ENCODE data around the gene DCAF10. TPM values are rescaled to one million over a fixed set of nuclear protein-coding genes. Genes with fewer than 3 reads are reported as not detected.
"Not testable (repeated sequence)": the region's sequence is repeated elsewhere in the genome, so short reads cannot be mapped to it uniquely, and the experiment has no call there.

Gene DCAF10, protein sequence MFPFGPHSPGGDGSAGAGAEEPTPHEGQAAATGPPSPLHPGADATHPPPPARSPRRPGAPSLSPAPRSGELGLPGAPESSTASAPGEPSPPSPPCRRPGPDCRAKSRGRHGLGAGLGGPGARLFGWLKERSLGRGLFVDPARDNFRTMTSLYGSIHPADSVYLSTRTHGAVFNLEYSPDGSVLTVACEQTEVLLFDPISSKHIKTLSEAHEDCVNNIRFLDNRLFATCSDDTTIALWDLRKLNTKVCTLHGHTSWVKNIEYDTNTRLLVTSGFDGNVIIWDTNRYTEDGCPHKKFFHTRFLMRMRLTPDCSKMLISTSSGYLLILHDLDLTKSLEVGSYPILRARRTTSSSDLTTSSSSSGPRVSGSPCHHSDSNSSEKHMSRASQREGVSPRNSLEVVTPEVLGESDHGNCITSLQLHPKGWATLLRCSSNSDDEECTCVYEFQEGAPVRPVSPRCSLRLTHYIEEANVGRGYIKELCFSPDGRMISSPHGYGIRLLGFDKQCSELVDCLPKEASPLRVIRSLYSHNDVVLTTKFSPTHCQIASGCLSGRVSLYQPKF
- total RNA-seq = 39.0 TPM
- polyA plus RNA-seq = 15.0 TPM

DNA sequence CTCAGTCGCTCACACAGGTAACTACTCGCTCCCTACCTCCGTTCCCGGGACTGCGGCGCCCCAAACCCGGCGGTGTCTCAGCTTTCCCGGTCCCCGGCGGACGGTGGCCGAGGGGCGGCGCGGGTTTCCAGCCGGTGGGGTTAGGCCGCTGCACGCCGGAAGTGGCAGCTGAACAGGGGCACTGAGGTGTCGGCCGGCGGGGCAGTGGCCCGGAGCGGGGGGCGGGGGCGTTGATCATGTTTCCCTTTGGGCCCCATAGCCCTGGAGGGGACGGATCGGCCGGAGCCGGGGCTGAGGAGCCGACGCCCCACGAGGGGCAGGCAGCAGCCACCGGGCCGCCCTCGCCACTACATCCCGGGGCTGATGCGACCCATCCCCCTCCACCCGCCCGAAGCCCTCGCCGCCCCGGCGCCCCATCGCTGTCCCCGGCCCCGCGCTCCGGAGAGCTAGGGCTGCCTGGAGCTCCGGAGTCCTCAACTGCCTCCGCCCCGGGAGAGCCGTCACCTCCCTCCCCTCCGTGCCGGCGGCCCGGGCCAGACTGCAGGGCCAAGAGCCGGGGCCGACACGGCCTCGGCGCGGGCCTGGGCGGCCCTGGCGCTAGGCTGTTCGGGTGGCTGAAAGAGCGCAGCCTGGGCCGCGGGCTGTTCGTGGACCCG lies at the start of gene DCAF10:
Gene DCAF10, plus strand, starts transcription at position 167 of the 656 bp plus-strand sequence. Its CDS starts 70 bp downstream, at position 237.
- Histone ChIP-seq H3K36me3 (ENCODE audit: insufficient read depth) (no peaks in the 10 kb centered on the region), H3K4me1 (ENCODE audit: insufficient read depth) (no peaks in the 10 kb centered on the region), H3K4me3 (ENCODE audit: low read depth, low read length) (peak within 1 kb of the TSS; percentile 79), H3K27ac (ENCODE audit: low read depth) (peak within 1 kb of the TSS; percentile 69)
- WGBS = under 1% methylated on average over 72 of the region's 72 CpGs
- DNase-seq (ENCODE audit: extremely low spot score) = peak; percentile 15

DNA sequence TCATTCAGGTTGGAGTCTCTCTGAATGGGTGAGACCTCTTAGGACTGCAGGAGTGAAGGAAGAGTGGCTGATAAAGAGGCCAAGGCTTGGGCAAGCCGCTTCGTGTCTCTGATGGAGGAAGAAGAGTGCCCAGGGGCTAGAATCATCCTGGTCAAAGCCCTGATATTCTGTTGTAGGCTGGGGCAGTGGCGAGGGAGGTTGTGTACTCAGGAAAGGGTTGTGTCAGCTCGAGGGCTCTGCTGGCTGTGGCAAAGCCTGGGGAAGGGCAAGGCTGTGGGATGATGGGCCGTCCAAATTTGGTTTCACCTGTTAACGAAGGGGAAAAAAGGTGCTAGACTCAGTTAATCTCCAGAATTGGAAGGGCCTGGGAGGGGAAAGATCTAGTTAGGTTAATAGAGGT lies 49.4 kb upstream of the DCAF10 start:
- no peaks in the 10 kb centered on the region for H3K4me1 ChIP-seq (ENCODE audit: insufficient read depth)
- no peak for DNase-seq (ENCODE audit: extremely low spot score)
- no peak overlapping the region for H3K4me3 ChIP-seq (ENCODE audit: low read depth, low read length)
- no peak overlapping the region for H3K27ac ChIP-seq (ENCODE audit: low read depth)
- WGBS = 78% methylated on average over 6 of the region's 6 CpGs
- H3K36me3 ChIP-seq (ENCODE audit: insufficient read depth) = no peaks in the 10 kb centered on the region

DNA sequence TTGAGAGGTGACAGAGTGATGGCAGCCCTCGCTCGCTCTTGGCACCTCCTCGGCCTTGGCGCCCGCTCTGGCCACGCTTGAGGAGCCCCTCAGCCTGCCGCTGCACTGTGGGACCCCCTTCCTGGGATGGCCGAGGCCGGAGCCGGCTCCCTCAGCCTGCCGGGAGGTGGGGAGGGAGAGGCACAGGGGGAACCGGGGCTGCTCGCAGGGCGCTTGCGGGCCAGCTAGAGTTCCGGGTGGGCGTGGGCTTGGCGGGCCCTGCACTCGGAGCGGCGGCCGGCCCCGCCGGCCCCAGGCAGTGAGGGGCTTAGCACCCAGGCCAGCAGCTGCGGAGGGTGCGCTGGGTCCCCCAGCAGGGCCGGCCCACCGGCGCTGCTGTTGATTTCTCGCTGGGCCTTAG lies 48.9 kb upstream of the DCAF10 start:
- H3K4me1 ChIP-seq (ENCODE audit: insufficient read depth); DNase-seq (ENCODE audit: extremely low spot score); H3K36me3 ChIP-seq (ENCODE audit: insufficient read depth); H3K4me3 ChIP-seq (ENCODE audit: low read depth, low read length); H3K27ac ChIP-seq (ENCODE audit: low read depth): not testable (repeated sequence)
- 93% methylated on average over 30 of the region's 30 CpGs for WGBS

DNA sequence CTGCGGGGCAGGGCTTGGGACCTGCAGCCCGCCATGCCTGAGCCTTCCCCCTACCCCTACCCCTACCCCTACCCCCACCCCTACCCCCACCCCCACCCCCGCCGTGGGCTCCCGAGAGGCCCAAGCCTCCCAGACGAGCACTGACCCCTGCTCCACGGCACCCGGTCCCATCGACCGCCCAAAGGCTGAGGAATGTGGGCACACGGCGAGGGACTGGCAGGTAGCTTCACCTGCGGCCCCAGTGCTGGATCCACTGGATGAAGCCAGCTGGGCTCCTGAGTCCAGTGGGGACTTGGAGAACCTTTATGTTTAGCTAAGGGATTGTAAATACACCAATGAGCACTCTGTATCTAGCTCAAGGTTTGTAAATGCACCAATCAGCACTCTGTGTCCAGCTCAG lies 48.5 kb upstream of the DCAF10 start:
- DNase-seq (ENCODE audit: extremely low spot score); H3K36me3 ChIP-seq (ENCODE audit: insufficient read depth); H3K27ac ChIP-seq (ENCODE audit: low read depth); H3K4me1 ChIP-seq (ENCODE audit: insufficient read depth); H3K4me3 ChIP-seq (ENCODE audit: low read depth, low read length): not testable (repeated sequence)
- 96% methylated on average over 13 of the region's 13 CpGs for WGBS

DNA sequence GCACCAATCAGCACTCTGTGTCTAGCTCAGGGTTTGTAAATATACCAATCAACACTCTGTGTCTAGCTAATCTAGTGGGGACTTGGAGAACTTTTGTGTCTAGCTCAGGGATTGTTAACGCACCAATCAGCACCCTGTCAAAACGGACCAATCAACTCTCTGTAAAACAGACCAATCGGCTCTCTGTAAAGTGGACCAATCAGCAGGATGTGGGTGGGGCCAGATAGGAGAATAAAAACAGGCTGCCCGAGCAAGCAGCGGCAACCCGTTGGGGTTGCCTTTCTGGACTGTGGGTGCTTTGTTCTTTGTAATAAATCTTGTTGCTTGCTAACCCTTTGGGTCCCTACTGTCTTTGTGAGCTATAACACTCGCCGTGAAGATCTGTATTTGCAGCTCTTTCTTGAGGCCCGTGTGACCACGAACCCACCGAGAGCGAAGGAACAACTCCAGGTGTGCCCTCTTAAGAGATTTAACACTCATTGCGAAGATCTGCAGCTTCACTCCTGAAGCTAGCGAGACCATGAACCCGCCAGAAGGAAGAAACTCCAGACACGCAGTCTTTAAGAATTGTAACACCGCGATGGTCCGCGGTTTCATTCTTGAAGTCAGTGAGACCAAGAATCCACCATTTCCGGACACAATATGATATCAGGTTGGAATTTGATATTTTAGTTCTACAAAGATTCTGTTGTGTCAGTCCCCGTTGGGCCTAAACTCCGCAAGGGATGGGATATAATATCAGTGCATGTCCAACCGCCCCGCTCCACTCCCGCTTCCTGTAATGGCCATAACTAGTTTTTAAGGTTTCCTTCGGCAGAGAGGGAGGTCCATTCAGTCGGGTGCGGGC lies 47.7 kb upstream of the DCAF10 start:
- WGBS = 91% methylated on average over 29 of the region's 29 CpGs
- H3K36me3 ChIP-seq (ENCODE audit: insufficient read depth) = no peaks in the 10 kb centered on the region
- DNase-seq (ENCODE audit: extremely low spot score) = no peak
- no peaks in the 10 kb centered on the region for H3K4me1 ChIP-seq (ENCODE audit: insufficient read depth)
- peak overlapping the region; percentile 76 for H3K4me3 ChIP-seq (ENCODE audit: low read depth, low read length)
- no peak overlapping the region for H3K27ac ChIP-seq (ENCODE audit: low read depth)

DNA sequence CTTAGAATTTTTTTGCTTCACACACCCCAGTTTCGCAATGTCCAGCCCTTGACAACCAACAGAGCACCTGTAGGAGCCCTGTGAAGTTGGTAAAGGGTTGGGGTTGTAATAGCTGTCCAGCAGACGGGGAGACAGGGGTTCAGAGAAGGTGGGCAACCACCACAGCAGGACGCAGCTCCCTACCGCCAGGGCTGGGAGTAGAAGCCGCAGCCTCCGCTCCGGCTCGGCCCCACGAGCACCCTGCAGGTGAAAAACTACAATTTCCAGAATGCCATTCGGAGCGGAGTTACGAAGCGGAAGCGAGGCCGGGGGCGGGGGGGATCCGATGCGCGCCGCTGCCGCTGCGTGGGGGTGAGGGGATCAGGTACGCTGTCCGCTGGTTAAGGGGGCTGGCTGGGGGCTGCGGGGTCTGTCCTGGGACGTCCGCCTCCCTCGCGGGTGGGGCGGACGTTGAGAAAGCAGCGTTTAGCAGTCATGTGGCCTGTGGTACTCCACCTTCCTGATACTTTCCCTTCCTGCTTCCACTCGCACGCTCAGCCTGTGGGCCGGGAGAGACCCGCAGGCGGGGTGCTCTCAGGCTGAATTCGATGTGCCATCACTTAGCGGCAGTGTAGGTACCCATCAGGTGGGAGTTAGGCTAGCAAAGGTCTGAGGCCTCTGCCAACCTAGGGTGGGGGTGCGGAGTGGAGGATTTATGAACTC lies 47.0 kb upstream of the DCAF10 start, which contains the start of gene TRMT10B:
Gene TRMT10B, plus strand, starts transcription at position 317 of the 702 bp plus-strand sequence. CDS start 8,127 bp downstream, outside the sequence.
- peak; percentile 57 for DNase-seq (ENCODE audit: extremely low spot score)
- Histone ChIP-seq H3K36me3 (ENCODE audit: insufficient read depth) (no peaks in the 10 kb centered on the region), H3K27ac (ENCODE audit: low read depth) (peak within 1 kb of the TSS; percentile 78), H3K4me3 (ENCODE audit: low read depth, low read length) (peak within 1 kb of the TSS; percentile 76), H3K4me1 (ENCODE audit: insufficient read depth) (no peaks in the 10 kb centered on the region)
- WGBS = 3% methylated on average over 40 of the region's 40 CpGs

DNA sequence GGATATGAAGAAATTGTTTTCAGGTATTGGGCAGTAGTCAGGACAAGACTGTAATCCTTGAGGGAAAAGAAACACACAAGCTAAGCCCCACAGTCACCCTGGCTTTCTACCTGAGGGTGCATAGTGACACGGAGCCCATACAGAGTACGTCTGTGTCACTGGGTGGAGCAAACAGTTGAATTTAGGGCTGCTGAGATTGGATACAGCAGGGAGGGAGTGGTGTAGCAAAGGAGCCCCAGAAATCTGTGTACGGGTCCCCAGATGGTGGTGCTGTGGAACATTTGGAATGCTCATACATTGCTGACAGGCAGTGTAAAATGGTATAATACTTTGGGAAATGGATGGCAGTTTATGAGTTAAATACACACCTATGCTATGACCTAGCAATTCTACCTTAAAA lies 41.9 kb upstream of the DCAF10 start:
- Histone ChIP-seq H3K4me1 (ENCODE audit: insufficient read depth) (no peaks in the 10 kb centered on the region), H3K4me3 (ENCODE audit: low read depth, low read length) (no peak overlapping the region), H3K36me3 (ENCODE audit: insufficient read depth) (no peaks in the 10 kb centered on the region), H3K27ac (ENCODE audit: low read depth) (no peak overlapping the region)
- 79% methylated on average over 3 of the region's 3 CpGs for WGBS
- no peak for DNase-seq (ENCODE audit: extremely low spot score)

DNA sequence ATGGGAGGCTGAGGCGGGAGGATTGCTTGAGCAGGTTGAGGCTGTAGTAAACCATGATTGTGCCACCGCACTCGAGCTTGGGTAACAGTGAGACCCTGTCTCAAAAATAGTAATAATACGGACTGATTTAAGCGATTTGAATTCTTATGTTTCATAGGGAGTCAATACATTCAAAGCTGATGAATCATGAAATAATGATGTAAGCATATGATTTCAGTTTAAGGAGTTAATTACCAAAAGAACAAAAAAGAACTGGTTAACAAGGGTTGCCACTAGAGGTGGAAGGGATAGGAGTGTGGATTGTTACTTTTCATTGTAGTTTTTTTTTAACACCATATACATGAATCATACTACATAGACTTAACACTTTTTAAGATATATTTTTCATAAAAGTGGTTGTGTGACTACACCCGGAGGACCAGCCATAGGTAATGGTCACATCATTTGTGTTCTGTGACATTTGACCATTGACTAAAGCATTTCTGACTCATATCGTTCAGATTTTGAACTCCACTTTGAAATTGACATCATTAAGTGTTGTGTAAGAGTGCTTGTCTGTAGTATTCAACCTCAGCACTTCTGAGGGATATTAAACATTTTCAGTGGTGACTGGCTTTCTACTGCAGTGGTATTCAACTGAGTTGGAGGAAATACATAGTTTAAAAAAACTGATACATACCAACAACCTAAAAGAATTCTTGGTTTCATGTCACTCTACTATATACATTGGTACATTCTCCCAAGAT lies 40.0 kb upstream of the DCAF10 start:
- Histone ChIP-seq H3K27ac (ENCODE audit: low read depth) (no peak overlapping the region), H3K4me1 (ENCODE audit: insufficient read depth) (no peaks in the 10 kb centered on the region), H3K4me3 (ENCODE audit: low read depth, low read length) (no peak overlapping the region), H3K36me3 (ENCODE audit: insufficient read depth) (no peaks in the 10 kb centered on the region)
- WGBS = 93% methylated on average over 7 of the region's 7 CpGs
- DNase-seq (ENCODE audit: extremely low spot score) = no peak

DNA sequence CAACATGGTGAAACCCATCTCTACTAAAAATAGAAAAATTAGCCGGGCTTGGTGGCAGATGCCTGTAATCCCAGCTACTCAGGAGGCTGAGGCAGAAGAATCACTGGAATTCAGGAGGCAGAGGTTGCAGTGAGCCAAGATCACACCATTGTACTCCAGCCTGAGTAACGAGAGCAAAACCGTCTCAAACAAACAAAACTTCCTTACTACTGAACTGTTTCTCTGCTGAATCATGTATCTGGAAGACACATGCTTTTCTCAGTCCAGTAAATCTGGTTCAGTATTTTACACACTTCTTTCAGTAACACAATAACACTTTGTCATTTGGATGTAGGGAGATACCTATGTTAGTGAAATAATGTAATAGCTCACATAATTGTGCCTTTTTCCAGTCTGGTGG lies 39.1 kb upstream of the DCAF10 start:
- no peak for DNase-seq (ENCODE audit: extremely low spot score)
- Histone ChIP-seq H3K4me3 (ENCODE audit: low read depth, low read length) (no peak overlapping the region), H3K27ac (ENCODE audit: low read depth) (no peak overlapping the region), H3K36me3 (ENCODE audit: insufficient read depth) (no peaks in the 10 kb centered on the region), H3K4me1 (ENCODE audit: insufficient read depth) (no peaks in the 10 kb centered on the region)
- WGBS = 68% methylated on average over 3 of the region's 3 CpGs

DNA sequence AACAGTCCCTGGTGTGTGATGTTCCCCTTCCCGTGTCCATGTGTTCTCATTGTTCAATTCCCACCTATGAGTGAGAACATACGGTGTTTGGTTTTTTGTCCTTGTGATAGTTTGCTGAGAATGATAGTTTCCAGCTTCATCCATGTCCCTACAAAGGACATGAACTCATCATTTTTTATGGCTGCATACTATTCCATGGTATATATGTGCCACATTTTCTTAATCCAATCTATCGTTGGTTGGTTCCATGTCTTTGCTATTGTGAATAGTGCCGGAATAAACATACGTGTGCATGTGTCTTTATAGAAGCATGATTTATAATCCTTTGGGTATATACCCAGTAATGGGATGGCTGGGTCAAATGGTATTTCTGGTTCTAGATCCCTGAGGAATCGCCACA lies 35.3 kb upstream of the DCAF10 start:
- 86% methylated on average over 6 of the region's 6 CpGs for WGBS
- H3K27ac ChIP-seq (ENCODE audit: low read depth); H3K4me3 ChIP-seq (ENCODE audit: low read depth, low read length); H3K4me1 ChIP-seq (ENCODE audit: insufficient read depth); H3K36me3 ChIP-seq (ENCODE audit: insufficient read depth); DNase-seq (ENCODE audit: extremely low spot score): not testable (repeated sequence)

DNA sequence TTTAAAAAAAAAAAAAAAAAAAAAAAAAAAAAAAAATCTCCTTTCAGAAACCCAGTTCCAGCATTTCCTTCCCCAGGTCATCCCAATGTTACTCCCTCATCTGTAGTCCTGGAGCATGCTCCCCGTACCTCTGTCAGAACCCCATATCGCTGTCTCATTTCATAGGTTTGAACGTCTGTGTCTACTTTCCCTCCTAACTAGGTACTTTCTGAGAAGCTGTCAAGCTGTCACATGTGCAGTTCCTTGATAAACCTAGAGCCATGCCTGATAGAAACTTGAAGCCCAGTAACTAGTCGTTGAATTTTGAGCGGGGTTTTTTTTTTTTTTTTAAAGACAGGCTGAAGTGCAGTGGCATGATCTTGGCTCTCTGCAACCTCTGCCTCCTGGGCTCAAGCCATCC lies 31.3 kb upstream of the DCAF10 start:
- 92% methylated on average over 5 of the region's 5 CpGs for WGBS
- DNase-seq (ENCODE audit: extremely low spot score) = no peak
- Histone ChIP-seq H3K4me1 (ENCODE audit: insufficient read depth) (no peaks in the 10 kb centered on the region), H3K36me3 (ENCODE audit: insufficient read depth) (no peaks in the 10 kb centered on the region), H3K4me3 (ENCODE audit: low read depth, low read length) (no peak overlapping the region), H3K27ac (ENCODE audit: low read depth) (no peak overlapping the region)

DNA sequence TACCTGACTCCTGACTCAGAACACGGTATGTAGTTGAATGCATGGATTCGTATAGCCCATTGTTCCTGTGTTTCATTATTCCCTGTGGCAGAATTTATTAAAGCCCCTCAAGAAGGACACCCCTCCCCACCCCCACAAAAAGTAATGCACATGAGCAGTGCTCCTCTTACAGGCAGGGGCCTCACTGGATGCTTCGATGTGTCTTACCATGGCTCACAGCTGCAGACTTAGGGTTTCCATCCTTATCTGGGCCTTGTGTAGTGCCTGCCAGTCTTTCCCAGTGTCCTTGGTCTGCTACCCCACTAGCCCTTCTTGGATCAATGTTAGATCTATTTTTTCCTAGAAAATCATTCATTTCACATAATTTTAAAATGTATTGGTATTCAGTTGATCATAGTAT lies 30.6 kb upstream of the DCAF10 start:
- DNase-seq (ENCODE audit: extremely low spot score) = no peak
- Histone ChIP-seq H3K4me3 (ENCODE audit: low read depth, low read length) (no peak overlapping the region), H3K27ac (ENCODE audit: low read depth) (no peak overlapping the region), H3K4me1 (ENCODE audit: insufficient read depth) (no peaks in the 10 kb centered on the region), H3K36me3 (ENCODE audit: insufficient read depth) (no peaks in the 10 kb centered on the region)
- WGBS = 95% methylated on average over 3 of the region's 3 CpGs

Measured in urinary bladder (tissue), 4 donors.